ENCODE results near the gene ZNF618.

ZNF618 gene

GRCh38 chr9:113921396-113921925 is 45.4 kb downstream of the ZNF618 start:
- no peak for TF ChIP-seq CTCF (IDR thresholded peaks at IDR 0.05; ENCODE audit: insufficient read depth, low read depth, low read length, missing control alignments)
- no peak for DNase-seq (ENCODE audit: low read depth)

GRCh38 chr9:113922160-113922559 is 46.1 kb downstream of the ZNF618 start:
- DNase-seq (ENCODE audit: low read depth) = no peak
- TF ChIP-seq CTCF (IDR thresholded peaks at IDR 0.05; ENCODE audit: insufficient read depth, low read depth, low read length, missing control alignments) = no peak
- no peak overlapping the region for H3K4me3 ChIP-seq (ENCODE audit: low read length)

More at GRCh38 chr9:113921396-113921925, 45.4 kb downstream of the ZNF618 start:
- no peak overlapping the region for H3K4me3 ChIP-seq (ENCODE audit: low read length)

GRCh38 chr9:113926211-113926610 is 50.1 kb downstream of the ZNF618 start:
- TF ChIP-seq CTCF (IDR thresholded peaks at IDR 0.05; ENCODE audit: insufficient read depth, low read depth, low read length, missing control alignments) = no peak
- H3K4me3 ChIP-seq (ENCODE audit: low read length) = no peak overlapping the region
- no peak for DNase-seq (ENCODE audit: low read depth)

GRCh38 chr9:113927277-113927676 is 51.2 kb downstream of the ZNF618 start:
- DNase-seq (ENCODE audit: low read depth) = no peak
- no peak overlapping the region for H3K4me3 ChIP-seq (ENCODE audit: low read length)
- no peak for TF ChIP-seq CTCF (IDR thresholded peaks at IDR 0.05; ENCODE audit: insufficient read depth, low read depth, low read length, missing control alignments)

- no peak for TF ChIP-seq CTCF (IDR thresholded peaks at IDR 0.05; ENCODE audit: insufficient read depth, low read depth, low read length, missing control alignments)
- no peak overlapping the region for H3K4me3 ChIP-seq (ENCODE audit: low read length)
- DNase-seq (ENCODE audit: low read depth) = no peak
Measured at GRCh38 chr9:113928269-113928668, 52.2 kb downstream of the ZNF618 start.

- no peak for TF ChIP-seq CTCF (IDR thresholded peaks at IDR 0.05; ENCODE audit: insufficient read depth, low read depth, low read length, missing control alignments)
- H3K4me3 ChIP-seq (ENCODE audit: low read length) = no peak overlapping the region
- peak; percentile 59 for DNase-seq (ENCODE audit: low read depth)
Measured at GRCh38 chr9:113929634-113930389, 53.7 kb downstream of the ZNF618 start.

GRCh38 chr9:113930390-113930783 is 54.3 kb downstream of the ZNF618 start:
- no peak for DNase-seq (ENCODE audit: low read depth)
- H3K4me3 ChIP-seq (ENCODE audit: low read length) = no peak overlapping the region
- TF ChIP-seq CTCF (IDR thresholded peaks at IDR 0.05; ENCODE audit: insufficient read depth, low read depth, low read length, missing control alignments) = no peak

Data from epithelial cell of esophagus (primary cell).